Stimulated activated CD4-positive, alpha-beta T cell treated with anti-CD3 and anti-CD28 coated beads, TNF-alpha, amount 100 ng/mL, for 48 hours (primary cell): ENCODE results near the gene SLC25A25.
"Not testable (repeated sequence)": the region's sequence is repeated elsewhere in the genome, so short reads cannot be mapped to it uniquely, and the experiment has no call there.

Experiments used
- DNase-seq, 3 donors: peaks; one replicate each; pipeline ENCODE4 v3.0.0-alpha.2; 2020; ENCODE audit warnings: low read depth in 3 of 3

Gene SLC25A25

GRCh38 chr9:128067645-128068385 is at the start of gene SLC25A25:
Gene SLC25A25, plus strand, starts transcription at chr9:128068232. Its CDS starts 88 bp downstream, at chr9:128068320.
- DNase-seq, result peak; percentile 99 to 100 (median 100)

GRCh38 chr9:128020692-128021091 is 47.3 kb upstream of the SLC25A25 start:
- no peak for DNase-seq

DNA sequence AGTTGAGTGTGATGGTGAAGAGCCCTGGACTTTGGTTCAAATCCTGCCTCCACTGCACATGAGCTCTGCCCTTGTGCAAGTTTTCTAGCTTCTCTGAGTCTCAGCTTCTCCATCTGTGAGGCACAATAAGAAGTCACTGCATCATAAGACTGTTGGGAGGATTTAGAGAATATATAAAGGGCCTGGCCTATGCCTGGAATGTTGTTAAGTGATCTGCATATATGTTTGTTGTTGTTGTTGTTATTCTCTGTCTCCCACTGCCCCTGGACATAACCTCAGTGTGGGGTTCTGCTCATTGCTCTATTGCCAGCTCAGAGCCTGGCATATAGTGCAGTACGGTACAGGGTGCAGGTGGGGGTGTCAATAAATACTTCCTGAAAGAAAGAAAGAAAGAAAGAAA is 46.9 kb upstream of the SLC25A25 start:
- DNase-seq, result no peak

DNA sequence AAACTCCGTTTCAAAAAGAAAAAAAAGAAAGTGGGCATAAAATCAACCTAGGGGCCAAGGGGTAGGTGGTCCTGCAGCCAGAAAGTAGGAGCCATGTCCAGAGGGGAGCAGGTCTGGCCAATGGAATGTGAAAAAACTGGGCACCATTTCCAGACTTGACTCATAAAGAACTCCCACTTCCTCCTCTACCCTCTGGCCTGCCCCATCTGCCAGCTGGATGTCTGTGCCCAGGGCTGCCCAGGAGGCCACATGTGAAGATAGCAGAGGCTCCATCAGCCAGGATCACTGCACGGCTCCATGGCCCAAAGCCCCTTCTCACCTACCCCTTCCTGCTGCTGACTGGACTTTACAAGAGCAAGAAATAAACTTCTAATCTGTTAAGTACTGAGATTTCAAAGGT is 45.1 kb upstream of the SLC25A25 start:
- no peak for DNase-seq

DNA sequence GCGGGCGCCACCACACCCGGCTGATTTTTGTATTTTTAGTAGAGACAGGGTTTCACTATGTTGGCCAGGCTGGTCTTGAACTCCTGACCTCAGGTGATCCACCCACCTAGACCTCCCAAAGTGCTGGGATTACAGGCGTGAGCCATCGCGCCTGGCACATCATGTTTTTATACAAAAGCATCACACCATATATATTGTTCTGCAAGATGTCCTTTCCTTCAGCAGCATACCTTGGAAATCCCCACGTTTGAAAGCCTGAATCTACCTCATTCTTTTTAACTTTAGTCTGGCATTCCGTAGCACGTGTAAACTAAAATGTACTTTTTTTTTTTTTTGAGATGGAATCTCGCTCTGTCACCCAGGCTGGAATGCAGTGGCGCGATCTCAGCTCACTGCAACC is 44.4 kb upstream of the SLC25A25 start:
- not testable (repeated sequence) for DNase-seq

DNA sequence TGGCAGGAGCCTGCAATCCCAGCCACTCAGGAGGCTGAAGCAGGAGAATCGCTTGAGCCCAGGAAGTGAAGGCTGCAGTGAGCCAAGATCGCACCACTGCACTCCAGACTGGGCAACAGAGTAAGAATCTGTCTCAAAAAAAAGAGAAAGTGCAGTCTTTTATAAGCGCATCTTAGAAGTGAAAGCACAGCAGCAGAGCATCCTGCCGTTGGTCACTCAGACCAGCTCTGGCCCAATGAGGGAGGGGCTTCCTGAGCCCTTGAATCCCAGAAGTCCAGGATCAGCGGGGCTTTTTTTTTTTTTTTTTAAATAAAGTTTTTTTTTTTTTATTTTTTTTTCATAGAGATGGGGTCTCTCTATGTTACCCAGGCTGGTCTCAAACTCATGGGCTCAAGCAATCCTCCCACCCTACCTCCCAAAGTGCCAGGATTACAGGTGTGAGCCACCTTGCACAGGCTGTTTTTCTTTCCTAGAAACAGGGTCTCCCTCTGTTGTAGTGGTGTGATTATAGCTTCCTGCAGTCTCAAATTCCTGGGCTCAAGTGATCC is 43.2 kb upstream of the SLC25A25 start:
- DNase-seq, result no peak

DNA sequence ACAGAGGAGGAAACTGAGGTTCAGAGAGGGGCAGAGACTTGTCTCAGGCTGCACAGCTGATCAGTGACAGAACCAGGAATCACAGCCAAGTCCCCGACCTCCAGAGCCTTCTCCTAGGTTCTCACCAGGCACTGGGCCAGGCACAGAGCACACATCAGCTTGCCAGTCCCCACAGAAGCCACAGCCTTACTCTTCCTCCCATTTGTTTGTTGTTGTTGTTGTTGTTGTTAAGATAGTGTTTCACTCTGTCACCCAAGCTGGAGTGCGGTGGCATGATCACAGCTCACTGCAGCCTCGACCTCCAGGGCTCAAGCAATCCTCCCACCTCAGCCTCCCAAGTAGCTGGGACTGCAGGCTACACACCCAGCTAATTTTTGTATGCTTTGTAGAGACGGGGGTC is 42.3 kb upstream of the SLC25A25 start:
- no peak for DNase-seq

- DNase-seq, result peak; percentile 41 to 66 (median 53)
Measured at GRCh38 chr9:128026255-128026772, 41.7 kb upstream of the SLC25A25 start.

- no peak for DNase-seq
Measured at GRCh38 chr9:128026773-128027541, 41.1 kb upstream of the SLC25A25 start.

GRCh38 chr9:128027705-128028104 is 40.3 kb upstream of the SLC25A25 start:
- no peak for DNase-seq

DNA sequence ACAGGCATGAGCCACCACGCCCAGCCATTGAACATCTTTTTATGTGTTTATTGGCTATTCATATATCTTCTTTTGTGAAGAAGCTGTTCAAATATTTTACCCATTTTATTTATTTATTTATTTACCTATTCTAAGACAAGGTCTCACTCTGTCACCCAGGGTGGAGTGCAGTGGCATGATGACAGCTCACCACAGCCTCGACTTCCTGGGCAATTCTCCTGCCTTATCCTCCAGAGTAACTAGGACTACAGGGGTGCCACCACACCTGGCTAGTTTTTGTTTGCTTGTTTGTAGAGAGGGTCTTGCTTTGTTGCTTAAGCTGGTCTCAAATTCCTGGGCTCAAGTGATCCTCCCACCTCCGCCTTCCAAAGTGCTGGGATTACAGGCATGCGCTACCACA is 34.4 kb upstream of the SLC25A25 start:
- no peak for DNase-seq

GRCh38 chr9:128034821-128035652 is 33.0 kb upstream of the SLC25A25 start:
- peak in 2 of 3 donors; percentile 37 to 53 for DNase-seq

DNA sequence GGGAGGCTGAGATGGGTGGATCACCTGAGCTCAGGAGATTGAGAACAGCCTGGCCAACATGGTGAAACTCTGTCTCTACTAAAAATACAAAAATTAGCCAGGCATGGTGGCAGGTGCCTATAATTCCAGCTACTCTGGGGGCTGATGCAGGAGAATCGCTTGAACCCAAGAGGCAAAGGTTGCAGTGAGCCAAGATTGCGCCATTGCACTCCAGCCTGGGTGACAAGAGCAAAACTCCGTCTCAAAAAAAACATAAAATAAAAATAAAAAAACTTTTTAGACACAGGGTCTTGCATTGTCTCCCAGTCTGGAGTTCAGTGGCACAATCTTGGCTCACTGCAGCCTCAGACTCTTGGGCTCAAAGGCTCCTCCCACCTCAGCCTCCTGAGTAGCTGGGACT is 31.5 kb upstream of the SLC25A25 start:
- DNase-seq, result not testable (repeated sequence)

GRCh38 chr9:128040783-128041182 is 27.2 kb upstream of the SLC25A25 start:
- not testable (repeated sequence) for DNase-seq

DNA sequence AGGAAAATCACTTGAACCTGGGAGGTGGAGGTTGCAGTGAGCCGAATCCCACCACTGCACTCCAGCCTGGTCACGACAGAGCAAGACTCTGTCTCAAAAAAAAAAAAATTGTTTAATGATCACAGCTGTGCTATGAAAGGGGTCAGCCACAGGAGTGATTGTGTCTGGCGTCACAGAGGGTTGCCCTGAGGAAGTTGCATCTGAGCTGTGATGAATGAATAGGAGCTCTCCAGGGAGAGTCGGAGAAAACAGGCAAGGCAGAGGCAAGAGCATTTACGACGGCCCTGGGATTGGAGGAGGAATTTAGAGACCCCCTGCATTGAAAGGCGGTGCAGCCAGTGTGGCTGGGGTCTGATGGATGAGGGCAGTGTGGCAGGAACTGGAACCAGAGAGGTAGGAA is 26.0 kb upstream of the SLC25A25 start:
- no peak for DNase-seq

DNA sequence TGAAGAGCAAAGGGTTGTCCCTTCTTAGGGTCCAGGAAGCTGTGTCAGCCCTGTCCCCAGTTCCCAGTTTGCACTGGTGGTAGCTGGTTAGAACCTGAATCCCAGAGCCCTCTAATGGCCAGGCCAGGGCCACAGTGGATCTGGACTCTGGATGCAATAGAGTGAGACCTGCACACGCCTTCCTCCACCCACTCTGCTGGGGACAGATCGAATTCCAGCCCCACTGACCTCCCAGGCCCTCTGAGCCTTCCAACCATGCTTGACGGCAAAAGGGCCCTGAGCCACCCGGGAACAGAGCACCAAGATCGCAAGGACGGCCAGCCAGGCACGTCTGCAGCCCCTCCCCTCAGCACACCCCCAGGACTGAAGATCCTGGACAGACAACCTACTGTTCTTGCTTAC is 24.6 kb upstream of the SLC25A25 start:
- no peak for DNase-seq

DNA sequence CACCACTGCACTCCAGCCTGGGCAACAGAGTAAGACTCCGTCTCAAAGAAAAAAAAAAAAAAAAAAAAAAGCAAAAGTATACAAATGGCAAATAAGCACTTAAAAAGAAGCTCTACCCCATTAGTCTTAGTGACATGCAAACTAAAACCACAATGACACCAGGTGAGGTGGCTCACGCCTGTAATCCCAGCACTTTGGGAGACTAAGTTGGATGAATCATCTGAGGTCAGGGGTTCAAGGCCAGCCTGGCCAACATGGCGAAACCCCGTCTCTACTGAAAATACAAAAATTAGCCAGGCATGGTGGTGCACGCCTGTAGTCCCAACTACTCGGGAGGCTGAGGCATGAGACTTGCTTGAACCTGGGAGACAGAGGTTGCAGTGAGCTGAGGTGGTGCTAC is 22.6 kb upstream of the SLC25A25 start:
- not testable (repeated sequence) for DNase-seq

- DNase-seq, result no peak
Measured at GRCh38 chr9:128045831-128046230, 22.2 kb upstream of the SLC25A25 start.

DNA sequence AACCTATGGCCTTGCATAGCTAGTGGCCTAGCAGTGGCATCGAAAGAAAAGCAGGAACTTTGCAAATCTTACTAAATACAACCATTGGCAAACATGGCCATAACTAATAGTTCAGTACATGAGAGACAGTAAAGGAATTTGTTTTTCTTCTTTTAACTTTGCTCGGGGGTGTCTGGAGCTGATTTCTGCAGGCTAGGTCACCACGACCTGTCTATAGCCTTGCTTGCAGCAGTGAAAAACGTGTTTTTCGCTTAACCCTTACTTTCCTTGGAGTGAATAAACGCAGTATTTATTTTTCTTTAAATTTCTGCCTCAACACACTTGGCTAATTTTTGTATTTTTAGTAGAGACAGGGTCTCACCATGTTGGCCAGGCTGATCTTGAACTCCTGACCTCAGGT is 20.8 kb upstream of the SLC25A25 start:
- DNase-seq, result no peak

GRCh38 chr9:128048663-128049062 is 19.4 kb upstream of the SLC25A25 start:
- no peak for DNase-seq

GRCh38 chr9:128049843-128050242 is 18.2 kb upstream of the SLC25A25 start:
- no peak for DNase-seq
